Epithelial cell of prostate (primary cell): Measurements from ENCODE around the gene DHX40.
A peak's percentile ranks its signal among the peaks of the same experiment; 100 is the strongest.
"Not testable (repeated sequence)": the region's sequence is repeated elsewhere in the genome, so short reads cannot be mapped to it uniquely, and the experiment has no call there.

Experiments used
- DNase-seq: peaks from one replicate; pipeline ENCODE4 v3.0.0-alpha.2; 2011; ENCODE audit warnings: low read depth, low spot score
- H3K27ac ChIP-seq: fragments of 450-650 bp; 2 replicates; pipeline ENCODE4 v1.5.1; 2017; ENCODE audit warnings: mild to moderate bottlenecking

DHX40 gene

GRCh38 chr17:59550703-59551102 is 14.7 kb upstream of the DHX40 start:
- no peak for DNase-seq
- no peak overlapping the region for H3K27ac ChIP-seq

DNA sequence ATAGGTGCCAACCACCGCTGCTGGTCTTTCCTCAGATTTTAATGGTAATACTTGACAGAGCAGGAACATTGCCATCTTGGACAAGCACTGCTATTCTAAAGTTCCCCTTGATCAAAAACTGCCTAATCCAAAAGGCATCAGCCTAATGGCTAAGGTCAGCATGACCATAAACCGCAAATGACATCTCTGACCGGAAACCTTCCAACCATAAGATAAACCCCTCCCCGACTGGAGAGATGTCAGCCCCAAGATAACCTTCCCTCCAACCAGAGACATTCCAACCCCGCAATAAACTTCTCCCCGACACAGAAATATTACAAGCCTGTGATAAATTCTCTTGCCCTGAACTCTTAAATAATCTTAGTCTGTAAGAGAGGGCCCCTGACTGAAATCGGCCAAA is 7.4 kb upstream of the DHX40 start:
- H3K27ac ChIP-seq: no peak overlapping the region
- DNase-seq: no peak

GRCh38 chr17:59558953-59559352 is 6.5 kb upstream of the DHX40 start:
- no peak for DNase-seq
- no peak overlapping the region for H3K27ac ChIP-seq

DNA sequence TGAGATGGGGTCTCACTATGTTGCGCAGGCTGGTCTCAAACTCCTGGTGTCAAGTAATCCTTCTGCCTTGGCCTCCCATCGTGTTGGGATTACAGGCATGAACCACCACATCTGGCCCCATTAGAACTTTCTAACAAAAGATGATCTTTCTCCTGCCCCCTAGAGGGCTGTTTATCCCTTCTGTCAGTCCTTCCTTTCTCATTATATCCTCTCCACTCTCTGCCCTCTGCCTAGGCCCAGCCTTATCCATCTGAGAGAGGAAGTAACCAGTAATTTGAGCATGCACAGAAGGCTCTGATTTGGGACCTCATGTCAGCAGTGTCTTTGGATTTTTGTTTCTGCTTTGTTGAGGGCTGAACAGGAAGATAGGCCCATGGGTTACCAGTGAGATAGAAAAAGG is 4.4 kb upstream of the DHX40 start:
- no peak for DNase-seq
- no peak overlapping the region for H3K27ac ChIP-seq

DNA sequence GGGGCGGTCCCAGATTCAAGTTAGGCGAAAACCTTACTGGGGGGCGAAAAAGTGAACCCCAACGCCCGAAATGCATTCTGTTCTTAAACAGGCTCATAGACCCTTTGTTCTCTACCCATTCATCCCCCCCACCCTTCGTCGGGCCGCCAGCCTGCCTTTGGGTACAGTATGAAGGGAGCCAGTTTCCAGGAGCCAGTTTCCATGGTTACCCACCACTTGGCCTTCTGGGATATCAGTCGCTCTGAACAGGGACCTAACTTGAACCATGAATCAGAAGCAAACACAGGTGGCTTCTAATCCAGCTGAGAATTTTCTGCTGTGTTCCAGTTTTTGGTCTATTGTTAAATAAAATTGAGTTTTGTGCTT is 532 bp downstream of the DHX40 start:
- peak overlapping the region; percentile 39 for H3K27ac ChIP-seq
- DNase-seq: peak; percentile 27

DNA sequence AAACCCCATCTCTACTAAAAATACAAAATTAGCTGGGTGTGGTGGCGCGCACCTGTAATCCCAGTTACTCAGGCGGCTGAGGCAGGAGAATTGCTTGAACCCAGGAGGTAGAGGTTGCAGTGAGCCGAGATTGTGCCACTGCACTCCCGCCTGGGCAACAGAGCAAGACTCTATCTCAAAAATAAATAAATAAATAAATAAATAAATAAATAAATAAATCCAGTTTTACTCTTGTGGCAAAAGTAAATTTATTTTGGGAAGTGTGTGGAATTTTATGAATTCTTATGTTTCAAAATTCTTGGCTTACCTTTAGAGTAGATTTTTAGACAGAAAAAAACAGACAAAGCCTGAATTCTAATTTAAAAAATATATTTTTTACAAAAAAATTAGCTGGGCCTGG is 3.7 kb downstream of the DHX40 start:
- DNase-seq, H3K27ac ChIP-seq: not testable (repeated sequence)

- DNase-seq: no peak
- no peak overlapping the region for H3K27ac ChIP-seq
Measured at GRCh38 chr17:59572301-59572924, 7.0 kb downstream of the DHX40 start.

DNA sequence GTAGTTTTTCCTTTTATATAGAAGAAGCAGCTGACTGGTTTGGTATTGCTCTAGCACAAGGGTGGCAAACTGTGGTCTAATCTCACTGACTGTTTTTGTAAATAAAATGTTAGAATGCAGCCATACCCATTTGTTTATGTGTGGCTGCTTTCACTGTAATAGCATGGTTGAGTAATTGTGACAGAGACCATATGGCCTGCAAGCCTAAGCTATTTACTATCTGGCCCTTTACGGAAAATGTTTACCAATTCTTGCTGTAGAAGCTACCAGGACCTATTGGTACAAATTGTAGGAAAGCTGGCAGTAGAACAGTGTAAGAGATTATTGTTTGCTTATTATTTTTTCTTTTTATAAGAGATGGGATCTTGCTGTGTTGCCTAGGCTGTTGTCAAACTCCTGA is 18.8 kb downstream of the DHX40 start:
- not testable (repeated sequence) for H3K27ac ChIP-seq, DNase-seq

DNA sequence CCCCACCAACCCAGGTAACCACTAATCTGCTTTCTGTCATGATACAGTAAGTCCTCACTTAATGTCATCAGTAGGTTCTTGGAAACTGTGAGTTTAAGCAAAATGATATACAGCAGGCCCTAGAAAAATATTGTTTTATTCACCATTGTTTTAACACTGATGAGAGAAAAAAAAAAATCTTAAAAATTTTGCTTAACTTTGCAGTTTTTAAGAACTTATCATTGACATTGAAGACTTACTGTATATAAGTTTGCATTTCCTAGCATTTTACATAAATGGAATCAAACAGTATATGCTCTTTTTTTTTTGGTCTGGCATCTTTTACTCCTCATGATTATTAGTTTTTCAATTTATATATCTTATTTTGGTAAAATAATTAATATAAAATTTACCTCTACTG is 34.8 kb downstream of the DHX40 start:
- no peak overlapping the region for H3K27ac ChIP-seq
- no peak for DNase-seq

DNA sequence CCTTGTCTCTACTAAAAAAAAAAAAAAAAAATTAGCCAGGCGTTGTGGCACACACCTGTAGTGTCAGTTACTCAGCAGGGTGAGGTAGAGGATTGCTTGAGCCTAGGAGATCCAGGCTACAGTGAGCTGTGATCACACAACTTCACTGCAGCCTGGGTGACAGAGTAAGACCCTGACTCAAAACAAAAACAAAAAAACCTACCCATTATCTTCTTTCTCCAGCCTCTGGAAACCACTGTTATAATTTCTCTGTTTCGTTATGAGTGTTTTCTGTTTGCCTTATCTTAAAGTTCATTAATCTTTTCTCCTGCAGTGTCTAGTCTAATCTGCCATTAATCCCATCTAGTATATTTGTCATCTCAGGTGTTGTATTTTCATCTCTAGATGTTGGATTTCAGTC is 35.7 kb downstream of the DHX40 start:
- no peak overlapping the region for H3K27ac ChIP-seq
- no peak for DNase-seq

GRCh38 chr17:59607061-59607460 is 41.7 kb downstream of the DHX40 start:
- DNase-seq: no peak
- H3K27ac ChIP-seq: no peak overlapping the region

GRCh38 chr17:59607817-59608403 is 42.5 kb downstream of the DHX40 start:
- H3K27ac ChIP-seq: no peak overlapping the region
- DNase-seq: no peak

DNA sequence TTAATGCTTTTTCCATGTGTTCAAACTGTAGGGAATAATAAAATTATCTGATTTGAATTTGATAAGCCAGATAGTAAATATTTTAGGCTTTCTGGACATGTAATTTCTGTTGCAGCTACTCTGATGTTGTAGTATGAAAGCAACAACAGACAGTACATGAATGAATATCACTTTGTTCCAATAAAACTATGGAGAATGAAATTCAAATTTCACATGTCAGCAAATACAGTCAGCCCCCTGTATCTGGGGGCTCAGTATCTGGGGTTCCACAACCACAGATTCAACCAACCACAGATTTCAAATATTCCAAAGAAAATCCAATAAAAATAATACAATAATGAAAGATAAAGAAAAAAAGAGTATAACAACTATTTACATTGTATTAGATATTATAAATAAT is 46.1 kb downstream of the DHX40 start:
- DNase-seq: no peak
- H3K27ac ChIP-seq: no peak overlapping the region

DNA sequence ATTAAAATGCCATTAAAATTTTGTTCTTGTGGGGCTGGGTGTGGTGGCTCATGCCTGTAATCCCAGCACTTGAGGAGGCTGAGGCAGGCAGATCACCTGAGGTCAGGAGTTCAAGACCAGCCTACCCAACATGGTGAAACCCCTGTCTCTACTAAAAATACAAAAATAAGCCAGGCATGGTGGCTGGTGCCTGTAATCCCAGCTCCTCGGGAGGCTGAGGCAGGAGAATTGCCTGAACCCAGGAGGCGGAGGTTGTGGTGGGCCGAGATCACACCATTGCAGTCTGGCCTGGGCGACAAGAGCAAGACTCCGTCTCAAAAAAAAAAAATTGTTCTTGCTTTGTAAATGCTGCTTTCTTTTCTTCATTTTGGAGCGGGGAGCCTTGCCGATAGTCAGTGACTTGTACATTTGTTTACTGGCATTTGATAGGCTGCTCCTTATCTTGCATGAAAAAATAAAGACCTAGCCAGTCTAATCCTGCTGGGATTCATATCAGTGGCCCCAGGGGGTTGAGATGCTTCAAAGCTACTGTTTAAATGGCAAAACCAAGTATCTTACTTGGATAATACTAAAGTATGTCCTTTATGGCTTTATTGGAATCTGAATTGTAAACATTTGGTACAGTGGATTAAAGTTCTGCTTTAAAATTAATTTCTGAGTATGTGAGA is 51.0 kb downstream of the DHX40 start:
- DNase-seq: no peak
- H3K27ac ChIP-seq: no peak overlapping the region

- DNase-seq: no peak
- peak overlapping the region; percentile 98 for H3K27ac ChIP-seq
Measured at GRCh38 chr17:59617156-59617732, 51.8 kb downstream of the DHX40 start.

- peak overlapping the region; percentile 98 for H3K27ac ChIP-seq
- DNase-seq: no peak
Measured at GRCh38 chr17:59619035-59619297, 53.6 kb downstream of the DHX40 start.

DNA sequence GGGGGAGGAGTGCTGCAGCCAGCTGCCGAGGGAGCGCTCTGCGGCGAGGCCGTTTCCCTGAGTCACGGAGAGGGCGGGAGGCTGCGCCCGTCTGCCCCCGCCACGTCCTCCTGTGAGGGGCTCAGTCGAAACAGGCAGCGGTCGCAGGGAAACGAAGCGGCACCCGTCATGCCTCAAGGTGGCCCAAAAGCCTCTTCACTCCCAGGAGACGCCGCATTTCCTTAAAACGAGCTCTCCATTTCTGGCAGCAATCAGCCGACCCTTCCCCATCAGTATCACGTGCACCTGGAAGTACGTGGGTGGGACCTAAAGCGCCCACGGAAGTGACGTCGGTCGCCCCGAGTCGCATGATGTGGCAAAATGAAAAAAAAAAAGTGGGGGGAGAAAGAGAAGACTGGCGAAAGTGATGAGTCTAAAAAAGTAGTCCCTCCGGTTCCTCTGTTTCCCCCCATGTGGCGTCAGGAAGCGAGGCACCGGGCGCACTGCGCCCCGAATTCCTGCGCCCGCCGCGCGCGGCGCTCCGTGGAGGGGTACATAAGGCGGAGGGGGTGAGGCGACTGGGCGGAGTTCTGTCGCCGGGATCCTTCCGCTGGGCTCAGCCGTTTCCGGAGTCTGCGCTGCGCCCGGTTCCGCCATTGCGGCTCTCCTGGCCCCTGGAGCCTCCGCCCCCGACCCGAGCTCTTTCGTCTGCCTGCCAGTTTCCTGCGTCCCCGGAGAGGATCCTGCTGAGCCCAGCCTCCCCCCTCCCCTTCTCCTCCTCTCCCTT is 54.1 kb downstream of the DHX40 start, which contains the start of gene CLTC:
Gene CLTC (plus strand): TSS at position 598 of the 766 bp plus-strand sequence. CDS start 237 bp downstream, outside the sequence.
- H3K27ac ChIP-seq: peak within 1 kb of the TSS; percentile 98
- DNase-seq: peak; percentile 91

DNA sequence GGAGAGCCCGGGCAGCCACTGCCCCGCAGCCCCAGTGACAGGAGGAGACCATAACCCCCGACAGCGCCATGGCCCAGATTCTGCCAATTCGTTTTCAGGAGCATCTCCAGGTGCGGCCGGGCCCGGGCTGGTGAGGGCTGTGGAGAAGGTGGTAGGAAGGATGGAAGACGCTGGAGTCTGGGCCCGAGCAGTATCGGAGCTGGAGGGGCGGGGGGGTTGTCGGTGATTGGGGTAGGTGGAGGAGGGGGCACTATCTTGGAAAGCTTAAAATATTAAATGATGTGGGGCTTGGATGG is 54.6 kb downstream of the DHX40 start:
- DNase-seq: no peak
- H3K27ac ChIP-seq: peak overlapping the region; percentile 98

GRCh38 chr17:59620518-59621259 is 55.3 kb downstream of the DHX40 start:
- no peak for DNase-seq
- peak overlapping the region; percentile 98 for H3K27ac ChIP-seq

DNA sequence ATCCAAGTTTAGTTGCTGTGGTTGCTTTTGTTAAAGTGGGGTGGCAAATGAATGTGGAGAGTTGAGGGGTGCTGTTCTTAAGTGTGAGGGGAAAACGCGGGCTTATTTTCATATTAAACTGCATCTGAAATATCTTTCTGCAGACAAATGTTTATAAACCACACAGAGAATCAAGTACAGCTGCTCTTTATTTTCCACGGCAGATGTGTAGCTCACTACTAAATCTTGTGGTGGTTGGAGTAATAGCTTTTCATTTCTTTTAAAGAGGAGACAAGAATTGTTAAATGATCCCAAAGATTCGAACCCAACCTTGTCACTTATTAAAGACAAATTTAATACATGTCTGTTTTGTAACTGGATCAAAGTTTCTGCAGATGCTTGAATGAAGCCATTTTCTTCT is 56.4 kb downstream of the DHX40 start:
- no peak for DNase-seq
- H3K27ac ChIP-seq: no peak overlapping the region
